ENCODE data around the gene ZC3H18.

Gene ZC3H18

DNA sequence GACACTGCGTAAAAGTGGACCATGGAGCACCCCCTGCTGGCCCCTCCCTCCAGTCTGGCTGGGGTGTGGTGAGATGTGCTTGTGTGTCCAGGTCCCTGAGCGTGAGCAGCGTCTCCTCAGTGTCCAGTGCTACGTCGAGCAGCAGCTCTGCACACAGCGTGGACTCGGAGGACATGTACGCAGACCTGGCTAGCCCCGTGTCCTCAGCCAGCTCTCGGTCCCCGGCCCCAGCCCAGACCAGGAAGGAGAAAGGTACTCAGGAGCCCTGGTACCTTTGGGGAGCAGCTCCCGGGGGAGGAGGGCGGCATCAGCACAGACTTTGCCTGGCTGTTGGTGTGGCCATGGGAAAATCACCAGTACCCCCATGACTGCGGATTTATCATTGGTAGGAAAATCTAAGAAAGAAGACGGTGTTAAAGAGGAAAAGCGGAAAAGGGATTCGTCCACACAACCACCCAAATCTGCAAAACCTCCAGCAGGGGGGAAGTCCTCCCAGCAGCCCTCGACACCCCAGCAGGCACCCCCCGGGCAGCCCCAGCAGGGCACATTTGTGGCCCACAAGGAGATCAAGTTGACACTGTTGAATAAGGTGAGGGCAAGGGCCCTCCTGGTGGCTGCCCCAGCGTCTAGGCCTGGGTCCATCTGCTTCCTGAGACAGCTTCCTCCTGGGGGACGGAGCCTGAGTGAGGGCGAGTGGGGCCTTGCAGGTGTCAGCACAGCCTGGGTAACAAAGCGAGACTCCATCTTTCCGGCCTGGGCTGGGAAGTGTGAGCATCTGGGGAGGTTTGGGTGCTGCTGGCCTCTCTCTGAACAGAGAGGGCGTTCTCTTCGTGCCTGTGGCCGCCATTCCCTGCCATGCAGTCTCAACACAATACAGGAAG, 57.6 kb downstream of the ZC3H18 start:
- no peak for DNase-seq

- DNase-seq = no peak
Observed at GRCh38 chr16:88628512-88628974, 58.3 kb downstream of the ZC3H18 start.

DNA sequence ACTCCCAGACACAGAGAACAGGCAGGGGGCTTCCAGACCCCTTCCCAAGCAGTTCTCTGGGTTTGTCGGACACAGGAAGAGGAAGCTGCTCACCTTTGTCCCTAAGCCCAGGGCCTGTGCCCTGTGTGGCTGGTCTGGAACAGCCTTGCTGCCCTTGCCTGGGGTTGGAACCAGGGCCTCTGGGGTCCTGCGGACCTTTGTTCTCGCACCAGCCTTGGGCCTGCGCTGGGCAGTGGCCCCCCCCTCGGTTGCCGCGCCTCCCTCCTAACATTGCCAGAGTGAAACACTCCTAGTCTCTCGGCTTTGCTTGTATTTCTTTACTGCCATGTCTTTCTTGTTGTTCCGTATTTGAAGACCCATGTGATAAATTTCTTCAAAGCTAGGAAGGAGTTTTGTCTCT, 59.6 kb downstream of the ZC3H18 start:
- no peak for DNase-seq

DNA sequence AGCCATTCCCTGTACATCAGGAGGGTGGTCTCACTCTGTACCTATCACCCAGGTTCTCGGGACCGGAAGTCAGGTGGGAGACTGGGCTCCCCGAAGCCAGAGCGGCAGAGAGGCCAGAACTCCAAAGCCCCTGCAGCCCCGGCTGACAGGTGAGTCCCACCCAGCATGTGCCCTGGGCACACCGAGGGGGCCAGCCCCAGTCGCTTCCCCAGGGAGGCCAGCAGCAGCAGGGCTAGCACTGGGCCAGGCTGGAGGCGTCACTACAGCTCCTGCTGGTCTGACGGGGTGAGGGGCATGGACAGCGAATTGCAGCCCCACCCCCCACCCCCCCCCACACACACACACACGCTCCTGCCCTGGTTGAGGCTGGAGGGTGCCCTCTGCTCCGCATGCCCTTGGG, 60.2 kb downstream of the ZC3H18 start:
- no peak for DNase-seq

DNA sequence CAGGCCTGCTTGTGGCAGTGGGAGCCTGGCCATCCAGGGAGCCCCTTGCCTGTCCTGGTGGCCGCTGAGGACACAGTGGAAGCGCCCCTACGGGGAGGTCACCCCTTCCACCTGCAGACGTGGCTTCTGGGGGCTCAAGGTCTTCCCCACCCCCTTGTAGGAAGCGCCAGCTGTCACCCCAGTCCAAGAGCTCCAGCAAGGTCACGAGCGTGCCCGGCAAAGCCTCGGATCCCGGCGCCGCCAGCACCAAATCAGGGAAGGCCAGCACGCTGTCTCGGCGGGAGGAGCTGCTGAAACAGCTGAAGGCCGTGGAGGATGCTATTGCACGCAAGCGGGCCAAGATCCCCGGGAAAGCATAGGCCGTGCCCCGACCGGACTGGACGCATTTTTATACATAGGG, 60.7 kb downstream of the ZC3H18 start:
- no peak for DNase-seq

- no peak for DNase-seq
Observed at GRCh38 chr16:88631384-88631783, 61.2 kb downstream of the ZC3H18 start.

- DNase-seq = no peak
Observed at GRCh38 chr16:88631920-88632586, 61.9 kb downstream of the ZC3H18 start.

DNA sequence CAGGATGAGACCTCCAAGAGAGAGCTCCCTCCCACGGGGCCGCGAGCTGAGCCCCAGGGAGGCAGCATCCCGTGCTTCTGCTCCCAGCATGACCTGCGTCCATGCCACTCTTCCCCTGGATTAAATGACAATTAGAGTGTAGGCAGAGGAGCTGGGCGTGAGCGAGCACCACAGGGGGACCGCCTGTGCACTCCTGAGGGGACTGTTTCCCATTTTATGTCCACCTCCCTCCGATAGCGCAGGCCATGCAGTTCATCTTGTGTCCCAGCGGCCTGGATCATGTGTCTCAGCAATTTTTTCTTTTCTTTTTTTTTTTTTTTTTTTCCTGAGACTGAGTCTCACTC, 62.4 kb downstream of the ZC3H18 start:
- DNase-seq = no peak

DNA sequence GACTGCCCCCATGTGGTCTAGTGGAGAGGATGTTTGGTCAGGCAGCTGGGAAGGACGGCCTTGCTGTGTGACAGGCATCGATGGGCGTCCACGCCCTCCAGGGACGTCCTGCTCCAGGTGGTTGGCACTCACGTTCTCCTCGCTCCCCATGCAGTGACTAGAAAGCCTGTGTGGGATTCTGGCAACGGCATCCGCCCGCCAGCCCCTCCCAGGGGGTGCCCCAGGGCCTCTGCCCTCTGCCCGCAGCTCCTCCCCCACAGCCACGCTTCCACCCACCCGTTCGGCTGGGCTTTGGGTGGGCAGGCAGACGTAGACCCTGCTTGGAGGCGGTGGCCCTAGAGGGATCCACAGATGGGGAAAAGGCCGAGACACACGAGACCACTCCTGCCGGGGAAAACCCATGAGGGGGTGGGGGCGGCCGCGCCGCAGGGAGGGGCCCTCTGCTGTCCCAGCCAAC, 63.5 kb downstream of the ZC3H18 start:
- DNase-seq = peak; percentile 65

DNA sequence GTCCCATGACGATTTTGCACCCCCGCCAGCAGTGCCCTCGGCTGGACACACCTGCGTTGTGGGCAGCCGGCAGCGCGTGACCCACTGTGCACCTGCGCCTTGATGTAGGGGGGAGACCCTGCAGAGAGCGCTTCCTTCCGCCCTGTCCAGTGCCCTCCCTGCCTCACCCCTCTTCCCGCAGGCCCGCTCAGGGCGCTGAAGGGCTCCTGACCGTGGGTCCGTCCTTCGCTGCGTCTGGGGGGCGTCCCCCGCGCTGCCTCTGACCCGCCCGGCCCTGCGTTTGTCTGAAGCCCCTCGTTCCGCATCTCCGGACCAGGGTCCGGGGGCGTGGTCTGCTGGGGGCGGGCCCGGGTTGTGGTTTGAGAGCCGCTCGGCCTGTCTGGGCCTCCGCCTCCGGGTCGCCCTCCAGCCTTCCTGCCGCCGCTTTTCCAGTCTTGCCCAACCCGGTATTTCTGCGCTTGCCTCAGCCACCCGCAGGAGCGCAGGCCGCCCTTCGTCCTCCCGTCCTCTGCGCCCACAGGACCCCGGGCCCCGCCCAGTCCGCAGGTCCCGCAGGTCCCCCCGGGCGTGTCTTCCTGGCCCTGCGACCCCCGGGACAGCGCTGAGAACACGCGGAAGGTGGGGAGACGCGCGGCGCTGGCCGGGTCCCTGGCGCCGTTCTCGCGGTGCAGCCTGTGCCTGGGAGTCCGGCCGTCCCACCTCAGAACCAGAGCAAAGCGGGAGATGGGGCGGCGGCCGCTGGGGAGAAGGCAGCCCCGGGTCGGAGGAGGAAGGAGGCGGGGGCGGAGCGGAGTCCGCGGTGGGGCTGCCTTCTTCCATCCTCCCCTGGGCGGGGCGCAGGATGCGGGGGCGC, 64.2 kb downstream of the ZC3H18 start:
- DNase-seq = peak; percentile 58 to 63

DNA sequence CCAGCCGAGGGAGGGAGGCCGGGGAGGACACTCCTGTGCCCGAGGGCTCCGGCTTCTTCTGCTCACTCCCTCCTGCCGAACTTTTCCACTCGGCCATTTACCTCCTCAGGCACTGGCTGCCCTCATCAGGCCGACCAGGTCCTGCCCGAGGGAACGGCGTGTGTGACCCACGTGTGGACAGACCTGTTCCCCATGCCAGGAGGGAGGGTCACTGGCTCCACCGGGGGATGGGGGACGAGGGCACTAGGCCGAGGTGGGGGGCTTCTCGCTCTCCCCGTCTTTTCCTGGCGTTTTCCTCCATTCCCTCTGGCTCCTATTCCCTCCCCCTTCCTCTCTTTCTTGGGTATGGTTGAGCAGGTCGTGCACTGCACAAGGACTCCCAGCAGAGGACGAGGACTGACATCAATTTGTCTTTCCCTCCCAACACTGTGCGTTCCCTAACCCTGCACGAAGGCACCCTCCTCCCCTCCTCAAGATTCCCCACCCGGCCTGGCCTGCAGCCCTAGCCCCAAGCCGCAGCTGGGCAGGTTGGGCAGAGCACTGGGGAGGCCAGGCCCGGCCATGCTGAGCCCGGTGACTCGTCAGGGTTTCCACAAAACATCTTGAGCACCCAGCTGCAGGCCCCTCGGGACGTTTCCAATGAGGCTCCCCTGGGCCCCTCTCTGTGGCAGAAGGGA, 64.9 kb downstream of the ZC3H18 start:
- no peak for DNase-seq

GRCh38 chr16:88635671-88636319, 65.6 kb downstream of the ZC3H18 start:
- DNase-seq = no peak

DNA sequence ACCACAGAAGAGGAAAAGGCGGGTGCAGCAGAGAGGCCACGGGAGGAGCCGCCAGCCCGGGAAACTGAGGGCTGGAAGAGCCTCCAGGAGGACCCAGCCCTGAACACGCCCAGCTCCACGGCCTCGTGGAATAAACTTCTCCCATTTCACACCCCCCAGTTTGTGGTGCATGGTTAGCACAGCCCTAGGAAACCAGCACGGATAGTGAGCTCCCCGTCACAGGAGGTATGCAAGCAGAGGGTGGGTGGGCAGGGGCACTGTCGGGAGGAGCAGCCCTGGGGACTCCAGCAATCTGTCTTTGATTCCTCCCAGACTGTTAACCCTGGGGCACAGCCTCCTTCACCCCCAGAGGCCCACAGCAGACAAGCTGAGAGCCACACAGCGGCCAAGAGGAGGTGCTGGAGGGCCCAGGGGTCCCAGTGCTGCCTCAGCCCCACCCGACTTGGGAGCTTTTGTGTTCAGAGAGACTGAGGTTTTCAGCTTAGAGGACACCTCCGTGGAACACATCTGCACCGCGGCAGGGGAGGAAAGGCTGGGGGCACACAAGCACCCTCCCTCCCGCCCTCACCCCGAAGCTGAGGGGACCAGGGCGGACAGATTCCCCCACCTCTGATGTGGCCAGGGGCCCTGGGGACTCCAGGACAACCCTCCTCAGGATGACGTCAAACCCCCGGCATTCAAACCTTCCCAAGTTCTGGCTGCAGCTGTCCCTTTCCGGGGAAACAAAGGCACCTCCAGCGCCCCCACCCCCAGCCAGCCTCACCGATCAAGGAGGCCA, 66.5 kb downstream of the ZC3H18 start:
- DNase-seq = no peak

DNA sequence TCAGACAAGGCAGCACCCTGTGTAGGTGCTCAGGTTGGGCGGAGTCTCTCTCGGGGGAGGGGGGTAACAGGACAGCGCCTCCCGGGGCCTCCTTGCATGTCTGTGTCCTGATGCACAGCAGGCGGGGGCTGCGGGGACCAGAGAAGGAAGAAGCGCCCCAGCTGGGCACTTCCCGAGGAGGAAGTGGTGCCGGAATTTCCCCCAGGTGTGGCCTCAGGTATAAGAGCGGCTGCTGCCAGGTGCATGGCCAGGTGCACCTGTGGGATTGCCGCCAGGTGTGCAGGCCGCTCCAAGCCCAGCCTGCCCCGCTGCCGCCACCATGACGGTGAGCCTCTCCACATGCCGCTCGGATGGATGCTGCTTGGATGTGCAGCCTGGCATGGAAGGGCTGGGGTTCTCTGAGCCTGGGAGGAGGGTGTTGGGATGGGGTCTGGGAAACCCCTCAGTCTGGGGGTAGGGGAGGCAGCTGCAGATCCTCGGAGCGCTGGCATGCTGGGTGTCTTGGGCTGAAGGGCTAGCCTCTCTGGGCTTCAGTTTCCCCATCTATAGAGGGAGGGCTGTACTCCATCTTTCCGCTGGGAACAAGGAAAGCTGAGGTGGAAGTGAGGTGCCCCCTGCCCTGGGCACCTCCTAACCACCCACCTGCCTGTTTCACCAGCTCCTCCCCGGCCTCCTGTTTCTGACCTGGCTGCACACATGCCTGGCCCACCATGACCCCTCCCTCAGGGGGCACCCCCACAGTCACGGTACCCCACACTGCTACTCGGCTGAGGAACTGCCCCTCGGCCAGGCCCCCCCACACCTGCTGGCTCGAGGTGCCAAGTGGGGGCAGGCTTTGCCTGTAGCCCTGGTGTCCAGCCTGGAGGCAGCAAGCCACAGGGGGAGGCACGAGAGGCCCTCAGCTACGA, 68.4 kb downstream of the ZC3H18 start, which contains the start of gene IL17C:
Gene IL17C, plus strand, starts transcription at position 250 of the 908 bp plus-strand sequence. Its CDS starts 70 bp downstream, at position 320.
- DNase-seq = peak; percentile 36 to 40

GRCh38 chr16:88639231-88640038, 69.2 kb downstream of the ZC3H18 start:
- no peak for DNase-seq

DNA sequence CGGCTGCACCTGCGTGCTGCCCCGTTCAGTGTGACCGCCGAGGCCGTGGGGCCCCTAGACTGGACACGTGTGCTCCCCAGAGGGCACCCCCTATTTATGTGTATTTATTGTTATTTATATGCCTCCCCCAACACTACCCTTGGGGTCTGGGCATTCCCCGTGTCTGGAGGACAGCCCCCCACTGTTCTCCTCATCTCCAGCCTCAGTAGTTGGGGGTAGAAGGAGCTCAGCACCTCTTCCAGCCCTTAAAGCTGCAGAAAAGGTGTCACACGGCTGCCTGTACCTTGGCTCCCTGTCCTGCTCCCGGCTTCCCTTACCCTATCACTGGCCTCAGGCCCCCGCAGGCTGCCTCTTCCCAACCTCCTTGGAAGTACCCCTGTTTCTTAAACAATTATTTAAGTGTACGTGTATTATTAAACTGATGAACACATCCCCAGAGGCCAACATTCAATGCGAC, 69.9 kb downstream of the ZC3H18 start:
- DNase-seq = no peak

DNA sequence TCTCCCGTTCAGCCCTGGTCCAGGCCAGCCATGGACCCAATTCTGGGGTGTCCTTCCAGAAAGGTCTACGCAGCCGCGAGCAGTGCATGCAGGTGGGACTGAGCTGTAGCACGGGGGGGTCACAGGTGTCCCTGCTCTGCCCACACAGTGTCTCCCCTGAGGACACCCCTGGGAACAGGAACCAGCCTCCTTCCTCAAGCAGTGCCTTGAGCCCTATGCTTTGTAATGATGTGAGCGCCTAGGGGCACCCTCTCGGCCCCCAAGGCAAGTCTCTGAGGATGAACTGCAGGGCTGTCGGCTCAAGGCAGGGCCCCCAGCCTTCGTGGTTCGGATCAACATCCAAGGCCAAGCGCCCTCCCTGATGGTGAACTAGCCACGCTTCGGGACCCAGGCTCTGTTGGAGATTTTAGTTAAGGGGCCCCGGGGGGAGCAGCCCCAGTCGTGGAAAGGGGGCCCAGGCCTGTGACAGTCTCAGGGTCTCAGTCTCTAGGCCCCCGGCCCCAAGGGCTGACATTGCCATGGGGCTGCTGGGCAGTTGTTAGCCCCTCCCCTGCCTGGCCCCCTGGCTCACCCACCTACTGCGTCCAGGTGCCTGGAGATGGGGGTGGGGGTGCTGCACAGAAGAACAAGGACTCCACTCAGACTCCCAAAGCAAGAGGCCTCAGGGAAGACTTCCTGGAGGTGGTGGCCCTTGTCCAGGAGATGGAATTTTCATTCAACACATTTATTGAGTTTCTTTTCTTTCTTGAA, 70.5 kb downstream of the ZC3H18 start:
- no peak for DNase-seq
